H4 (cell line): ENCODE results near the gene MRPS26. TPM values are rescaled to one million over a fixed set of nuclear protein-coding genes. Genes with fewer than 3 reads are reported as not detected.

ENCODE experiments used
- total RNA-seq: library from RNA; depleted of rRNA; stranded (reverse); fragments of >200 nt; shearing (Covaris generic); gene quantifications from 2 replicates; pipeline ENCODE4 v1.2.3, GENCODE V29; 2014; rRNA removed

The MRPS26 gene
- total RNA-seq, 1 experiment from 2014 or later, result 78.0 TPM

Other genes starting within 250 kb of the MRPS26 start
- gene CPXM1, start 245.4 kb upstream of the MRPS26 start, total RNA-seq, result not detected in 2 replicates
- not detected in 2 replicates for gene C20orf141, start 231.1 kb upstream of the MRPS26 start, total RNA-seq
- gene TMEM239, start 229.7 kb upstream of the MRPS26 start, total RNA-seq, result not detected in 2 replicates
- 10.9 and 24.5 TPM in 2 replicates for gene PCED1A, start 205.4 kb upstream of the MRPS26 start, total RNA-seq
- gene VPS16, start 205.3 kb upstream of the MRPS26 start, total RNA-seq, result 26.3 and 30.7 TPM in 2 replicates
- gene PTPRA, start 172.6 kb upstream of the MRPS26 start, total RNA-seq, result 23.3 and 30.1 TPM in 2 replicates
- gene GNRH2, start 2.4 kb upstream of the MRPS26 start, total RNA-seq, result not detected in 2 replicates
- gene OXT, start 25.6 kb downstream of the MRPS26 start, total RNA-seq, result not detected in 2 replicates
- gene AVP, start 38.7 kb downstream of the MRPS26 start, total RNA-seq, result not detected in 2 replicates
- gene FASTKD5, start 113.8 kb downstream of the MRPS26 start, total RNA-seq, result 21.8 and 23.1 TPM in 2 replicates
- gene UBOX5, start 113.8 kb downstream of the MRPS26 start, total RNA-seq, result 1.7 and 2.3 TPM in 2 replicates
- gene LZTS3, start 127.5 kb downstream of the MRPS26 start, total RNA-seq, result 1.7 and 2.0 TPM in 2 replicates
- 37.1 and 46.2 TPM in 2 replicates for gene DDRGK1, start 158.6 kb downstream of the MRPS26 start, total RNA-seq
- 55.6 and 70.1 TPM in 2 replicates for gene ITPA, start 163.4 kb downstream of the MRPS26 start, total RNA-seq
- gene SLC4A11, start 193.1 kb downstream of the MRPS26 start, total RNA-seq, result 0.93 TPM in 1 of 2 replicates, not detected in the other